ENCODE results near the gene SSC5D.
"Not testable (repeated sequence)": the region's sequence is repeated elsewhere in the genome, so short reads cannot be mapped to it uniquely, and the experiment has no call there.

The SSC5D gene

GRCh38 chr19:55491546-55492360 is 3.5 kb downstream of the SSC5D start:
- no peaks in the 10 kb centered on the region for H3K27me3 ChIP-seq (ENCODE audit: insufficient read depth, insufficient read length)

DNA sequence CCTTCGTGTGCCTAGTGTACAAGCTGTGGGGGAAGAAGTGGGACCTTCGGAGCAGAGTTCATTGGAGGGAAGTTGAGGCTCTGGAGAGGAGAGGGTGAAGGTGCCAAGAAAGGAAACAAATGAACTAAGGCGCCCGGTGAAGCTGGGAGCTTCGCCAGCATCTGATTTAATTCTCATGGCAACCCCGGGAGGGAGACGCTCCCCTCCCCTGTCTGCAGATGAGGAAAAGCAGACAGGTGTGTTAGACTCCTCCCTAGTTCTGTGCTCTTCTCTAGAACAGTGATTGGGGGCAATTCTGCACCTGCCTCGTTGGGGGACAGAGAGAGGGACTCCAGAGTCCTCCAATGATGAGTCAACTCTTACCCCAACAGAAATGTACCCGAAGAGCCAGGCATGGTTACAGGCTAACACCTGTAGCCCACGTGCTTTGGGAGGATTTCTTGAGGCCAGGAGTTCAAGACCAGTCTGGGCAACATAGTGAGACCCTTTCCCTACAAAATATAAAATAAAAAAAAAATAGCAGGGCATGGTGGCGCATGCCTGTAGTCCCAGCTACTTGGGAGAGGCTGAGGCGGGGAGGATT is 4.2 kb downstream of the SSC5D start:
- Histone ChIP-seq H3K27me3 (ENCODE audit: insufficient read depth, insufficient read length) (no peaks in the 10 kb centered on the region), H3K9ac (ENCODE audit: insufficient read length, low read depth) (no peak overlapping the region), H3K36me3 (ENCODE audit: insufficient read depth, insufficient read length, low read length) (peaks cover 5% of the 10 kb centered on the region), H3K4me3 (ENCODE audit: insufficient read length, low read depth) (no peak overlapping the region), H3K9me3 (ENCODE audit: insufficient read depth, low read length) (no peaks in the 10 kb centered on the region), H3K4me1 (ENCODE audit: insufficient read depth, insufficient read length) (peaks cover 23% of the 10 kb centered on the region)
- no peak for TF ChIP-seq ZNF274 (IDR thresholded peaks at IDR 0.05; ENCODE audit: low read depth, low read length)
- no peak for TF ChIP-seq SUZ12 (IDR thresholded peaks at IDR 0.05; ENCODE audit: extremely low read depth, insufficient read depth, insufficient read length)
- TF ChIP-seq YY1 (IDR thresholded peaks at IDR 0.05; ENCODE audit: insufficient read depth, insufficient read length) = no peak
- no peak for DNase-seq (ENCODE audit: low read depth, low spot score)

More at GRCh38 chr19:55491546-55492360, 3.5 kb downstream of the SSC5D start:
- H3K9me3 ChIP-seq (ENCODE audit: insufficient read depth, low read length) = no peaks in the 10 kb centered on the region
- H3K36me3 ChIP-seq (ENCODE audit: insufficient read depth, insufficient read length, low read length) = no peaks in the 10 kb centered on the region
- H3K4me1 ChIP-seq (ENCODE audit: insufficient read depth, insufficient read length) = peaks cover 23% of the 10 kb centered on the region
- no peak for DNase-seq (ENCODE audit: low read depth, low spot score)
- TF ChIP-seq SUZ12 (IDR thresholded peaks at IDR 0.05; ENCODE audit: extremely low read depth, insufficient read depth, insufficient read length) = no peak
- no peak for TF ChIP-seq ZNF274 (IDR thresholded peaks at IDR 0.05; ENCODE audit: low read depth, low read length)
- TF ChIP-seq YY1 (IDR thresholded peaks at IDR 0.05; ENCODE audit: insufficient read depth, insufficient read length) = no peak
- no peak overlapping the region for H3K9ac ChIP-seq (ENCODE audit: insufficient read length, low read depth)
- H3K4me3 ChIP-seq (ENCODE audit: insufficient read length, low read depth) = no peak overlapping the region

- DNase-seq (ENCODE audit: low read depth, low spot score) = no peak
- Histone ChIP-seq H3K9me3 (ENCODE audit: insufficient read depth, low read length) (no peaks in the 10 kb centered on the region), H3K36me3 (ENCODE audit: insufficient read depth, insufficient read length, low read length) (peaks cover 5% of the 10 kb centered on the region), H3K27me3 (ENCODE audit: insufficient read depth, insufficient read length) (no peaks in the 10 kb centered on the region), H3K9ac (ENCODE audit: insufficient read length, low read depth) (no peak overlapping the region), H3K4me1 (ENCODE audit: insufficient read depth, insufficient read length) (peaks cover 21% of the 10 kb centered on the region), H3K4me3 (ENCODE audit: insufficient read length, low read depth) (no peak overlapping the region)
- TF ChIP-seq YY1 (IDR thresholded peaks at IDR 0.05; ENCODE audit: insufficient read depth, insufficient read length) = no peak
- TF ChIP-seq ZNF274 (IDR thresholded peaks at IDR 0.05; ENCODE audit: low read depth, low read length) = no peak
- no peak for TF ChIP-seq SUZ12 (IDR thresholded peaks at IDR 0.05; ENCODE audit: extremely low read depth, insufficient read depth, insufficient read length)
Observed at GRCh38 chr19:55493052-55493644, 4.9 kb downstream of the SSC5D start.

GRCh38 chr19:55493645-55494171 is 5.5 kb downstream of the SSC5D start:
- no peaks in the 10 kb centered on the region for H3K9me3 ChIP-seq (ENCODE audit: insufficient read depth, low read length)
- H3K36me3 ChIP-seq (ENCODE audit: insufficient read depth, insufficient read length, low read length) = peaks cover 5% of the 10 kb centered on the region
- TF ChIP-seq ZNF274 (IDR thresholded peaks at IDR 0.05; ENCODE audit: low read depth, low read length) = no peak
- no peak for TF ChIP-seq SUZ12 (IDR thresholded peaks at IDR 0.05; ENCODE audit: extremely low read depth, insufficient read depth, insufficient read length)
- no peak for TF ChIP-seq YY1 (IDR thresholded peaks at IDR 0.05; ENCODE audit: insufficient read depth, insufficient read length)
- no peak overlapping the region for H3K9ac ChIP-seq (ENCODE audit: insufficient read length, low read depth)
- peaks cover 4% of the 10 kb centered on the region for H3K27me3 ChIP-seq (ENCODE audit: insufficient read depth, insufficient read length)
- no peak overlapping the region for H3K4me3 ChIP-seq (ENCODE audit: insufficient read length, low read depth)
- H3K4me1 ChIP-seq (ENCODE audit: insufficient read depth, insufficient read length) = peaks cover 19% of the 10 kb centered on the region
- no peak for DNase-seq (ENCODE audit: low read depth, low spot score)

DNA sequence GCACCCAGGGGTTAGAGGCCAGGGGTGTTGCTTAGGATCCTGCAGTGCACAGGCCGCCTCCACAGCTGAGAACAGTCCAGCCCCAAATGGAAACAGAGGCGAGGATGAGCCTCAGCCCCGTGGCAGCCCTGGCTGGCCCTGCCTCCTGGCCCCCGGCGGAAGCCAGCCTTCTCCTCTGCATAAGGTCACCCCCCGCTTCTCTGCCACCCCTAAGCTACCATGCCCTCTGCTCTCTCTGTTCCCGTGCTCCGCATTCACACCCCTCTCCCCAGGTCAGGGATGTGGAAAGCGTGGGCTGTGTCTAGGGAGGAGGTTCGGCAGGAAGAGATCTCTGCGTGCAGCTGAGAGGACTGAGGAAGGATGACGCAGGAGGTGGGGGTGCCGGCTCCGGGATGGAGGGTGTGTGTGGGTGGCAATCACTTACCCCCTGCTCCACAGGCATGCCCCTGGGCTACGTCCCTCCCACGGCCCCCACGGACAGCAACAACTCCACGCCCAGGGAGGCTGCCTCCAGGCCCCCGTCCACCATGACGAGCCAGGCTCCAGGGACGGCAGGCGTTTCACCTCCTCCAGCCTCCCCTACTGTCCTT is 6.0 kb downstream of the SSC5D start:
- Histone ChIP-seq H3K4me3 (ENCODE audit: insufficient read length, low read depth) (no peak overlapping the region), H3K36me3 (ENCODE audit: insufficient read depth, insufficient read length, low read length) (peaks cover 5% of the 10 kb centered on the region), H3K4me1 (ENCODE audit: insufficient read depth, insufficient read length) (peaks cover 19% of the 10 kb centered on the region), H3K27me3 (ENCODE audit: insufficient read depth, insufficient read length) (peaks cover 4% of the 10 kb centered on the region), H3K9ac (ENCODE audit: insufficient read length, low read depth) (peak overlapping the region; percentile 36), H3K9me3 (ENCODE audit: insufficient read depth, low read length) (no peaks in the 10 kb centered on the region)
- DNase-seq (ENCODE audit: low read depth, low spot score) = no peak
- TF ChIP-seq YY1 (IDR thresholded peaks at IDR 0.05; ENCODE audit: insufficient read depth, insufficient read length) (no peak), SUZ12 (IDR thresholded peaks at IDR 0.05; ENCODE audit: extremely low read depth, insufficient read depth, insufficient read length) (no peak), ZNF274 (IDR thresholded peaks at IDR 0.05; ENCODE audit: low read depth, low read length) (no peak)

- H3K4me1 ChIP-seq (ENCODE audit: insufficient read depth, insufficient read length) = peaks cover 19% of the 10 kb centered on the region
- no peak for TF ChIP-seq ZNF274 (IDR thresholded peaks at IDR 0.05; ENCODE audit: low read depth, low read length)
- TF ChIP-seq SUZ12 (IDR thresholded peaks at IDR 0.05; ENCODE audit: extremely low read depth, insufficient read depth, insufficient read length) = no peak
- no peak for TF ChIP-seq YY1 (IDR thresholded peaks at IDR 0.05; ENCODE audit: insufficient read depth, insufficient read length)
- no peak overlapping the region for H3K4me3 ChIP-seq (ENCODE audit: insufficient read length, low read depth)
- no peak overlapping the region for H3K9ac ChIP-seq (ENCODE audit: insufficient read length, low read depth)
- no peaks in the 10 kb centered on the region for H3K9me3 ChIP-seq (ENCODE audit: insufficient read depth, low read length)
- peaks cover 16% of the 10 kb centered on the region for H3K36me3 ChIP-seq (ENCODE audit: insufficient read depth, insufficient read length, low read length)
- H3K27me3 ChIP-seq (ENCODE audit: insufficient read depth, insufficient read length) = peaks cover 4% of the 10 kb centered on the region
- DNase-seq (ENCODE audit: low read depth, low spot score) = peak; percentile 32
Observed at GRCh38 chr19:55495646-55496349, 7.6 kb downstream of the SSC5D start.

DNA sequence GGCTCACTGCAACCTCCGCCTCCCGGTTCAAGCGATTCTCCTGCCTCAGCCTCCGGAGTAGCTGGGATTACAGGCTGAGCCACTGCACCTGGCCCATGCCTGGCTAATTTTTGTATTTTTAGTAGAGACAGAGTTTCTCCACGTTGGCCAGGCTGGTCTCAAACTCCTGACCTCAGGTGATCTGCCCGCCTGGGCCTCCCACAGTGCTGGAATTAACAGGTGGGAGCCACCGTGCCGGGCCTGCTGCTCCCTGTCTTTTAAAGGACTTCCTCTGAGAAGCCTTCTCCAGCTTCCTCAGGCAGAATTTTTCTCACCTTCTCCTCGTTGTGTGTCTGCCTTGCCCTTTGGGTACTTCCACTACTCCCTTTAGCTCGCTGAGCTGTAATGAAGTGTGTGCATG is 8.6 kb downstream of the SSC5D start:
- DNase-seq (ENCODE audit: low read depth, low spot score); H3K9ac ChIP-seq (ENCODE audit: insufficient read length, low read depth); H3K27me3 ChIP-seq (ENCODE audit: insufficient read depth, insufficient read length); H3K9me3 ChIP-seq (ENCODE audit: insufficient read depth, low read length); H3K4me3 ChIP-seq (ENCODE audit: insufficient read length, low read depth): not testable (repeated sequence)
- peaks cover 19% of the 10 kb centered on the region for H3K4me1 ChIP-seq (ENCODE audit: insufficient read depth, insufficient read length)
- H3K36me3 ChIP-seq (ENCODE audit: insufficient read depth, insufficient read length, low read length) = peaks cover 17% of the 10 kb centered on the region

Data from NT2/D1 (cell line).